Renal cortex interstitium (tissue), 11 donors: Measurements from ENCODE around the gene C17orf100. TPM values are rescaled to one million over a fixed set of nuclear protein-coding genes. Genes with fewer than 3 reads are reported as not detected.
"Not testable (repeated sequence)": the region's sequence is repeated elsewhere in the genome, so short reads cannot be mapped to it uniquely, and the experiment has no call there.

Experiments used
- DNase-seq, 11 donors: peaks; one replicate each; pipeline ENCODE4 v3.0.0-alpha.2; 2013; ENCODE audit warnings: low read depth in 9 of 11, low spot score in 4 of 11; ENCODE audit errors: extremely low read depth in 1 of 11
- polyA plus RNA-seq, 3 donors: library from polyadenylated mRNA; unstranded; fragments of 120-200 nt; gene quantifications; one replicate each; pipeline ENCODE4 v1.2.1, GENCODE V29; 2013; ENCODE audit not compliant: insufficient read length in 3 of 3

Gene C17orf100
- polyA plus RNA-seq, 3 donors: 10.3 to 11.3 (median 11.2) TPM

- no peak for DNase-seq
Observed at GRCh38 chr17:6660805-6661463, 9.4 kb downstream of the C17orf100 start.

GRCh38 chr17:6661464-6661848 is 9.9 kb downstream of the C17orf100 start:
- no peak for DNase-seq

GRCh38 chr17:6663200-6663599 is 11.6 kb downstream of the C17orf100 start:
- not testable (repeated sequence) for DNase-seq

GRCh38 chr17:6666077-6666521 is 14.5 kb downstream of the C17orf100 start:
- peak in 10 of 11 donors; percentile 63 to 77 (median 69) for DNase-seq

GRCh38 chr17:6666557-6666956 is 15.0 kb downstream of the C17orf100 start:
- DNase-seq: no peak

GRCh38 chr17:6667516-6667915 is 16.0 kb downstream of the C17orf100 start:
- no peak for DNase-seq

GRCh38 chr17:6668219-6668618 is 16.7 kb downstream of the C17orf100 start:
- DNase-seq: no peak

GRCh38 chr17:6668727-6669425 is 17.3 kb downstream of the C17orf100 start:
- no peak for DNase-seq

- DNase-seq: no peak
Observed at GRCh38 chr17:6669479-6670212, 18.1 kb downstream of the C17orf100 start.

GRCh38 chr17:6670571-6670970 is 19.0 kb downstream of the C17orf100 start:
- no peak for DNase-seq

GRCh38 chr17:6670999-6671398 is 19.4 kb downstream of the C17orf100 start:
- DNase-seq: no peak

- no peak for DNase-seq
Observed at GRCh38 chr17:6671431-6671830, 19.9 kb downstream of the C17orf100 start.

- no peak for DNase-seq
Observed at GRCh38 chr17:6674586-6674985, 23.0 kb downstream of the C17orf100 start.

- no peak for DNase-seq
Observed at GRCh38 chr17:6675201-6675825, 23.8 kb downstream of the C17orf100 start.

GRCh38 chr17:6676802-6677157 is 25.2 kb downstream of the C17orf100 start:
- no peak for DNase-seq

GRCh38 chr17:6677158-6677831 is 25.7 kb downstream of the C17orf100 start:
- no peak for DNase-seq

GRCh38 chr17:6677946-6678345 is 26.4 kb downstream of the C17orf100 start:
- DNase-seq: no peak

GRCh38 chr17:6679241-6679640 is 27.7 kb downstream of the C17orf100 start:
- DNase-seq: no peak

GRCh38 chr17:6681176-6681575 is 29.6 kb downstream of the C17orf100 start:
- no peak for DNase-seq
